H9 (cell line): ENCODE measurements around the gene ZDHHC3. TPM values are rescaled to one million over a fixed set of nuclear protein-coding genes. Genes with fewer than 3 reads are reported as not detected.

Experiments used
- DNase-seq: peaks from one replicate; pipeline ENCODE4 v3.0.0-alpha.2; 2017
- H2AFZ ChIP-seq: one replicate; pipeline ENCODE4 v1.6.1; 2013; ENCODE audit warnings: mild to moderate bottlenecking, low read length, control low read depth, moderate library complexity
- H2AK5ac ChIP-seq: 2 replicates; pipeline ENCODE4 v1.6.1; 2013; ENCODE audit warnings: low read length, control low read depth, mixed read lengths; ENCODE audit not compliant: insufficient read length
- H2BK120ac ChIP-seq: one replicate; pipeline ENCODE4 v1.6.1; 2013; ENCODE audit warnings: low read depth, mild to moderate bottlenecking, low read length, control low read depth, inconsistent platforms; ENCODE audit not compliant: poor library complexity, severe bottlenecking
- H2BK12ac ChIP-seq: 2 replicates; pipeline ENCODE4 v1.6.1; 2013; ENCODE audit warnings: low read length, control low read depth, mixed read lengths, low read depth; ENCODE audit not compliant: insufficient read length
- H2BK15ac ChIP-seq: 2 replicates; pipeline ENCODE4 v1.6.1; 2013; ENCODE audit warnings: low read depth, low read length, control low read depth
- H2BK20ac ChIP-seq: one replicate; pipeline ENCODE4 v1.6.1; 2013; ENCODE audit warnings: low read depth, mild to moderate bottlenecking, low read length, control low read depth, inconsistent platforms; ENCODE audit not compliant: poor library complexity, severe bottlenecking
- H2BK5ac ChIP-seq: 2 replicates; pipeline ENCODE4 v1.6.1; 2013; ENCODE audit warnings: low read length, control low read depth, mixed read lengths; ENCODE audit not compliant: insufficient read length
- H3K14ac ChIP-seq: 2 replicates; pipeline ENCODE4 v1.6.1; 2013; ENCODE audit warnings: low read length, control low read depth; ENCODE audit not compliant: insufficient read depth
- H3K18ac ChIP-seq: 2 replicates; pipeline ENCODE4 v1.6.1; 2013; ENCODE audit warnings: low read depth, mild to moderate bottlenecking, mixed read lengths, low read length, control low read depth; ENCODE audit not compliant: insufficient read length
- H3K23ac ChIP-seq: 2 replicates; pipeline ENCODE4 v1.6.1; 2013; ENCODE audit warnings: low read length, control low read depth, mixed read lengths, low read depth; ENCODE audit not compliant: insufficient read length
- H3K23me2 ChIP-seq: 2 replicates; pipeline ENCODE4 v1.6.1; 2013; ENCODE audit warnings: low read depth, mild to moderate bottlenecking, mixed read lengths, low read length, control low read depth; ENCODE audit not compliant: insufficient read length, poor library complexity, severe bottlenecking
- H3K27ac ChIP-seq: 2 replicates; pipeline ENCODE4 v1.5.1; 2013; ENCODE audit warnings: low read length, control low read depth, mixed read lengths, low read depth; ENCODE audit not compliant: insufficient read length
- H3K27me3 ChIP-seq: 2 replicates; pipeline ENCODE4 v1.6.1; 2013; ENCODE audit warnings: low read length, control low read depth, inconsistent platforms; ENCODE audit not compliant: insufficient read depth
- H3K4ac ChIP-seq: 2 replicates; pipeline ENCODE4 v1.6.1; 2013; ENCODE audit warnings: low read depth, mild to moderate bottlenecking, control low read depth, inconsistent platforms, low read length, moderate library complexity
- H3K4me1 ChIP-seq: 2 replicates; pipeline ENCODE4 v1.6.1; 2013; ENCODE audit warnings: low read length, control low read depth, inconsistent platforms; ENCODE audit not compliant: insufficient read depth
- H3K4me2 ChIP-seq: 2 replicates; pipeline ENCODE4 v1.6.1; 2013; ENCODE audit warnings: low read length, control low read depth, mixed read lengths; ENCODE audit not compliant: insufficient read length, insufficient read depth
- H3K56ac ChIP-seq: 2 replicates; pipeline ENCODE4 v1.6.1; 2013; ENCODE audit warnings: low read depth, mild to moderate bottlenecking, mixed read lengths, low read length, control low read depth; ENCODE audit not compliant: insufficient read length
- H3K79me1 ChIP-seq: 2 replicates; pipeline ENCODE4 v1.6.1; 2013; ENCODE audit warnings: low read depth, mild to moderate bottlenecking, moderate library complexity, low read length, control low read depth, inconsistent platforms; ENCODE audit not compliant: insufficient read depth, poor library complexity, severe bottlenecking
- H3K79me2 ChIP-seq: 2 replicates; pipeline ENCODE4 v1.6.1; 2013; ENCODE audit warnings: low read length, control low read depth, inconsistent platforms; ENCODE audit not compliant: insufficient read depth
- H3K9ac ChIP-seq: 2 replicates; pipeline ENCODE4 v1.6.1; 2013; ENCODE audit warnings: low read length, control low read depth, mixed read lengths; ENCODE audit not compliant: insufficient read length; ENCODE audit errors: extremely low read depth
- H3K9me3 ChIP-seq: one replicate; pipeline ENCODE4 v1.6.1; 2013; ENCODE audit warnings: low read depth, low read length, inconsistent platforms; ENCODE audit not compliant: control insufficient read depth
- H3T11ph ChIP-seq: one replicate; pipeline ENCODE4 v1.6.1; 2013; ENCODE audit warnings: mild to moderate bottlenecking, low read length, control low read depth, inconsistent platforms
- H4K20me1 ChIP-seq: one replicate; pipeline ENCODE4 v1.6.1; 2013; ENCODE audit not compliant: control insufficient read depth, insufficient read length, insufficient read depth
- H4K5ac ChIP-seq: 2 replicates; pipeline ENCODE4 v1.6.1; 2013; ENCODE audit warnings: low read depth, mild to moderate bottlenecking, mixed read lengths, low read length, control low read depth; ENCODE audit not compliant: insufficient read length
- H4K8ac ChIP-seq: replicated peaks from 2 replicates; pipeline ENCODE4 v1.6.1; 2013; ENCODE audit warnings: low read length, control low read depth, mixed read lengths, low read depth; ENCODE audit not compliant: insufficient read length
- H4K91ac ChIP-seq: 2 replicates; pipeline ENCODE4 v1.6.1; 2013; ENCODE audit warnings: low read depth, mild to moderate bottlenecking, moderate library complexity, mixed read lengths, low read length, control low read depth; ENCODE audit not compliant: insufficient read length
- H3K27ac Mint-ChIP-seq, 3 experiments: 2 replicates in 2 of 3; 3 replicates in 1 of 3; pipeline ENCODE4 v1.8.0; 2020 to 2021; ENCODE audit warnings: mixed read lengths in 3 of 3, mild to moderate bottlenecking in 1 of 3, moderate library complexity in 1 of 3
- H3K27me3 Mint-ChIP-seq: 2 replicates; pipeline ENCODE4 v1.8.0; 2021; ENCODE audit warnings: low read depth, mild to moderate bottlenecking, moderate library complexity, mixed read lengths
- H3K36me3 Mint-ChIP-seq, 3 experiments: 2 replicates in 2 of 3; 3 replicates in 1 of 3; pipeline ENCODE4 v1.8.0; 2020 to 2021; ENCODE audit warnings: low read depth in 3 of 3, mixed read lengths in 3 of 3; ENCODE audit not compliant: insufficient read depth in 1 of 3
- H3K4me1 Mint-ChIP-seq, 2 experiments: 2 replicates each; pipeline ENCODE4 v1.8.0; 2020; ENCODE audit warnings: mixed read lengths in 2 of 2
- H3K4me3 Mint-ChIP-seq, 2 experiments: 2 replicates in 1 of 2; 3 replicates in 1 of 2; pipeline ENCODE4 v1.8.0; 2020 to 2021; ENCODE audit warnings: mild to moderate bottlenecking in 2 of 2, mixed read lengths in 2 of 2, moderate library complexity in 1 of 2
- H3K9me3 Mint-ChIP-seq, 2 experiments: 2 replicates in 1 of 2; 3 replicates in 1 of 2; pipeline ENCODE4 v1.8.0; 2020; ENCODE audit warnings: mild to moderate bottlenecking in 2 of 2, mixed read lengths in 2 of 2, moderate library complexity in 1 of 2
- WGBS: extraction: QIAGEN DNeasy Blood & Tissue Kit; methylation state at CpG from one replicate; pipeline ENCODE4 v1.1.7; 2013; ENCODE audit warnings: missing lambda C conversion rate, low lambda C conversion rate, mixed read lengths; ENCODE audit not compliant: insufficient read length; ENCODE audit errors: extremely low coverage; 5-methylcytosine and 5-hydroxymethylcytosine counted together
- total RNA-seq: library from RNA; stranded (reverse); gene quantifications from 2 replicates; pipeline ENCODE4 v1.2.1, GENCODE V29; 2021
- TF ChIP-seq, protein P1 (sequence below): fragments of 200-600 bp; sonication (generic); conservative IDR thresholded peaks from 3 replicates; pipeline ENCODE4 v1.8.0; 2021; ENCODE audit warnings: antibody characterized with exemption, mild to moderate bottlenecking

ZDHHC3 gene
- total RNA-seq, 1 experiment from 2014 or later, result 71.3 TPM

- H3K27me3 ChIP-seq, result no peaks in the 10 kb centered on the region
- H3K56ac ChIP-seq, result no peak overlapping the region
- no peaks in the 10 kb centered on the region for H3K79me1 ChIP-seq
- Mint-ChIP-seq H3K36me3 (peaks cover 0 to 2% (median 0%) of the 10 kb centered on the region in 3 experiments; a peak in 1 of 7 replicates), H3K4me1 (peaks cover 14% of the 10 kb centered on the region in 2 experiments), H3K27ac (no peak overlapping the region), H3K9me3 (peaks cover 2 to 4% of the 10 kb centered on the region in 2 experiments; a peak in 3 of 5 replicates), H3K27me3 (peaks cover 1% of the 10 kb centered on the region; the same call in 1 of the 2 replicates), H3K4me3 (no peak overlapping the region)
- no peak overlapping the region; the same call in 1 of the 2 replicates for H3K14ac ChIP-seq
- H3K9me3 ChIP-seq, result no peaks in the 10 kb centered on the region
- no peak overlapping the region for H2AK5ac ChIP-seq
- no peak overlapping the region for H2BK5ac ChIP-seq
- no peak overlapping the region for H2BK15ac ChIP-seq
- H4K5ac ChIP-seq, result no peak overlapping the region
- no peak overlapping the region for H4K8ac ChIP-seq
- no peak for DNase-seq
- H3K4me1 ChIP-seq, result peaks cover 5% of the 10 kb centered on the region; the same call in 1 of the 2 replicates
- no peak overlapping the region for H4K91ac ChIP-seq
- no CpG with 5 or more reads among the region's 5 CpGs for WGBS
- no peak overlapping the region for H3T11ph ChIP-seq
- H4K20me1 ChIP-seq, result no peaks in the 10 kb centered on the region
- no peak overlapping the region for H3K9ac ChIP-seq
- H3K27ac ChIP-seq, result no peak overlapping the region
- no peak overlapping the region for H2BK120ac ChIP-seq
- H2AFZ ChIP-seq, result no peak overlapping the region
- H3K79me2 ChIP-seq, result no peaks in the 10 kb centered on the region
- no peak overlapping the region for H2BK12ac ChIP-seq
- H3K4ac ChIP-seq, result no peak overlapping the region
- H3K23ac ChIP-seq, result no peak overlapping the region
- H3K18ac ChIP-seq, result no peak overlapping the region
- H2BK20ac ChIP-seq, result no peak overlapping the region
- TF ChIP-seq, protein P1, sequence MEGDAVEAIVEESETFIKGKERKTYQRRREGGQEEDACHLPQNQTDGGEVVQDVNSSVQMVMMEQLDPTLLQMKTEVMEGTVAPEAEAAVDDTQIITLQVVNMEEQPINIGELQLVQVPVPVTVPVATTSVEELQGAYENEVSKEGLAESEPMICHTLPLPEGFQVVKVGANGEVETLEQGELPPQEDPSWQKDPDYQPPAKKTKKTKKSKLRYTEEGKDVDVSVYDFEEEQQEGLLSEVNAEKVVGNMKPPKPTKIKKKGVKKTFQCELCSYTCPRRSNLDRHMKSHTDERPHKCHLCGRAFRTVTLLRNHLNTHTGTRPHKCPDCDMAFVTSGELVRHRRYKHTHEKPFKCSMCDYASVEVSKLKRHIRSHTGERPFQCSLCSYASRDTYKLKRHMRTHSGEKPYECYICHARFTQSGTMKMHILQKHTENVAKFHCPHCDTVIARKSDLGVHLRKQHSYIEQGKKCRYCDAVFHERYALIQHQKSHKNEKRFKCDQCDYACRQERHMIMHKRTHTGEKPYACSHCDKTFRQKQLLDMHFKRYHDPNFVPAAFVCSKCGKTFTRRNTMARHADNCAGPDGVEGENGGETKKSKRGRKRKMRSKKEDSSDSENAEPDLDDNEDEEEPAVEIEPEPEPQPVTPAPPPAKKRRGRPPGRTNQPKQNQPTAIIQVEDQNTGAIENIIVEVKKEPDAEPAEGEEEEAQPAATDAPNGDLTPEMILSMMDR, result peak; percentile 43; the same call in 2 of the 3 replicates
- no peak overlapping the region for H3K4me2 ChIP-seq
- H3K23me2 ChIP-seq, result no peaks in the 10 kb centered on the region
Measured at GRCh38 chr3:44883213-44883955, 92.6 kb downstream of the ZDHHC3 start.
